Spleen (tissue), 11 donors: ENCODE data around the gene WSCD1. TPM values are rescaled to one million over a fixed set of nuclear protein-coding genes. Genes with fewer than 3 reads are reported as not detected.

Experiments used
- DNase-seq: peaks from one replicate; pipeline ENCODE4 v3.0.0-alpha.2; 2020
- H3K27ac ChIP-seq, 8 donors: fragments of 200-600 bp; sonication (generic) in 7 of 8; 1 replicate in 4 of 8; 2 replicates in 4 of 8; pipeline versions ENCODE4 v1.5.0 to v1.8.0; 2016 to 2021; ENCODE audit warnings: inconsistent platforms in 4 of 8, mild to moderate bottlenecking in 4 of 8, moderate library complexity in 1 of 8
- H3K27me3 ChIP-seq, 7 donors: fragments of 200-600 bp; sonication (generic) in 6 of 7; replicated peaks in 1 of 7; 1 replicate in 4 of 7; 2 replicates in 3 of 7; pipeline versions ENCODE4 v1.5.0 to v1.8.0; 2016 to 2021; ENCODE audit warnings: inconsistent platforms in 3 of 7, mild to moderate bottlenecking in 1 of 7
- H3K36me3 ChIP-seq, 6 donors: fragments of 200-600 bp; sonication (generic) in 5 of 6; 1 replicate in 4 of 6; 2 replicates in 2 of 6; pipeline versions ENCODE4 v1.5.0 to v1.8.0; 2016 to 2021; ENCODE audit warnings: inconsistent platforms in 2 of 6
- H3K4me1 ChIP-seq, 6 donors: fragments of 200-600 bp; sonication (generic) in 5 of 6; 1 replicate in 3 of 6; 2 replicates in 3 of 6; pipeline versions ENCODE4 v1.5.0 to v1.8.0; 2016 to 2021; ENCODE audit warnings: inconsistent platforms in 3 of 6
- H3K4me3 ChIP-seq, 8 donors: fragments of 200-600 bp; sonication (generic) in 7 of 8; 1 replicate in 4 of 8; 2 replicates in 4 of 8; pipeline versions ENCODE4 v1.5.0 to v1.8.0; 2016 to 2021; ENCODE audit warnings: inconsistent platforms in 4 of 8, mild to moderate bottlenecking in 4 of 8, moderate library complexity in 2 of 8
- H3K9me3 ChIP-seq, 8 donors: fragments of 200-600 bp; sonication (generic) in 7 of 8; 1 replicate in 4 of 8; 2 replicates in 4 of 8; pipeline versions ENCODE4 v1.5.0 to v1.8.0; 2016 to 2021; ENCODE audit warnings: inconsistent platforms in 4 of 8
- CTCF ChIP-seq, 11 experiments: fragments of 200-600 bp in 7 of 11; fragments of 450-650 bp in 4 of 11; sonication (generic) in 4 of 11; IDR thresholded peaks in 8 of 11; conservative IDR thresholded peaks in 3 of 11; 1 replicate in 7 of 11; 2 replicates in 4 of 11; pipeline versions ENCODE4 v1.4.0 to v1.8.0; 2016 to 2021; ENCODE audit warnings: antibody characterized with exemption in 11 of 11, inconsistent platforms in 4 of 11, mild to moderate bottlenecking in 1 of 11
- POLR2A ChIP-seq, 3 donors: fragments of 450-650 bp; IDR thresholded peaks; one replicate each; pipeline ENCODE4 v1.5.1; 2017; ENCODE audit warnings: antibody characterized with exemption in 3 of 3, mild to moderate bottlenecking in 1 of 3
- POLR2AphosphoS5 ChIP-seq, 3 donors: sonication (generic); formaldehyde crosslinking; IDR thresholded peaks; one replicate each; pipeline ENCODE4 v1.5.1; 2017; ENCODE audit warnings: antibody characterized with exemption in 3 of 3
- WGBS, 5 donors: extraction: QIAGEN DNeasy Blood & Tissue Kit in 3 of 5; methylation state at CpG; one replicate each; pipeline versions ENCODE4 v1.1.5 to v1.1.7; 2013 to 2018; 5-methylcytosine and 5-hydroxymethylcytosine counted together
- intact Hi-C: fragments of 100-400 bp; cut with DNase I; formaldehyde crosslinking; loops from one replicate; pipeline ENCODE4 v1.15.0; 2023; ENCODE audit warnings: low total_unique reads
- polyA plus RNA-seq, 3 donors: library from polyadenylated mRNA; stranded (reverse); fragments of 200-250 nt; gene quantifications; one replicate each; pipeline ENCODE4 v1.2.1, GENCODE V29; 2013
- total RNA-seq, 7 donors: library from RNA; depleted of rRNA in 3 of 7; stranded (reverse); fragments of >200 nt in 3 of 7; fragmentation: NEBNext Ultra II Directional in 4 of 7; extraction: Animal tissue kit (Norgen Biotek cat#: 25700) in 4 of 7; gene quantifications; one replicate each; pipeline versions ENCODE4 v1.1.0 to v1.2.1, GENCODE V29; 2016 to 2021
- donor health status: healthy with polysubstance abuse.
- donor health status: DM: no; HTN: no; CAD: no; lungs with moderate emphysema.
- donor health status: DM: no; HTN: no; CAD: no.
- donor health status: Bipolar disorder and iron deficiency.
- donor health status: healthy.
- donor health status: DM: no; HTN: no; CAD: no.
- donor health status: DM: yes; HTN: yes; CAD: no.

Gene WSCD1
- total and polyA plus RNA-seq, 10 donors = 2.4 to 84.1 (median 44.3) TPM

DNA sequence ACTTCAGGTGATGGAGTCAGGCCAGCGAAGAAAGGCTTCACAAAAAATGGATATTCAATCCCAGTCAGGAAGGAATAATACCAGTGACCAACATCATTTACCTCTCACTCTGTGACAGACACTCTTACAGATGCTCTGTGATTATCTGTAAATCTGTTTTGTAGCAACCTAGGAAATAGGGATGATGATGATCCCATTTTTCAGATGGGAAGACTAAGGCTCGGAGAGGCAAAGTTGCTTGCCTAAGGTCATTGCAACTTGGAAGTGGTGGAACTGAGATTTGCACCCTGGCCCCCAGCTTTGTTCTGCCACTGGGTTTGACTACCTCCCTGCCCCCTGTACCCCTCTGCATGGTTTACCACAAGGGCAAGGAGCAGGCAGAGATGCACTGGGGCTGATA, 14.1 kb upstream of the WSCD1 start:
- H3K27me3 ChIP-seq = peaks cover 0 to 65% (median 6%) of the 10 kb centered on the region in 7 donors
- H3K36me3 ChIP-seq = no peaks in the 10 kb centered on the region
- DNase-seq = no peak
- intact Hi-C loops = no loop called here
- TF ChIP-seq CTCF (IDR thresholded peaks at IDR 0.05 in 8 of 11, conservative IDR thresholded peaks at IDR 0.05 in 3 of 11) = no peak
- TF ChIP-seq POLR2A (IDR thresholded peaks at IDR 0.05) = no peak
- no peak for TF ChIP-seq POLR2AphosphoS5 (IDR thresholded peaks at IDR 0.05)
- WGBS, 5 donors = 76 to 90% (median 90%) methylated on average over 2 of the region's 2 CpGs
- no peaks in the 10 kb centered on the region for H3K9me3 ChIP-seq
- no peak overlapping the region for H3K4me3 ChIP-seq
- H3K4me1 ChIP-seq = no peaks in the 10 kb centered on the region
- H3K27ac ChIP-seq = no peak overlapping the region

DNA sequence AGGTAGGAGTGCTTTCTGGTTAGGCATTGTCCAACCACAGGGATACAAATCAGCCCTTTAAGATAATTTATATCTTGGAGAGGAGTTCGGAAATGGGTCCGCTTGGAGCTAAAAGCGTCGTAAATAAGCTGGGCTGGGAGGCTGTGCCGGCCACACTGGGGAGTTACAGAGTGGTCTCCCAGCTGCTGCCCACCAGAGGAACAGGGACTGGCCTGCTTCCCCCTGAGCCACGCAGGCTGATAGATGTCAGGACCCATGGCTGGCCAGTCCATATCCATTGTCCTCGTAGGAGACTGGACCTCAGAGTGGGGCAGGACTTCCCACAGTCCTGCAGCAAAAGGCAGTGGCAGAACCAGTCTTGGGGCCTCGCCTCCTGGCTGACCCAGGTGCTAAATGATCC, 12.6 kb upstream of the WSCD1 start:
- TF ChIP-seq POLR2AphosphoS5 (IDR thresholded peaks at IDR 0.05) (no peak), CTCF (IDR thresholded peaks at IDR 0.05 in 8 of 11, conservative IDR thresholded peaks at IDR 0.05 in 3 of 11) (no peak), POLR2A (IDR thresholded peaks at IDR 0.05) (no peak)
- Histone ChIP-seq H3K36me3 (no peaks in the 10 kb centered on the region), H3K27me3 (peaks cover 0 to 75% (median 6%) of the 10 kb centered on the region in 7 donors), H3K27ac (no peak overlapping the region), H3K9me3 (no peaks in the 10 kb centered on the region), H3K4me1 (no peaks in the 10 kb centered on the region), H3K4me3 (no peak overlapping the region)
- WGBS, 5 donors = 63 to 81% (median 71%) methylated on average over 5 to 8 of the region's 8 CpGs
- intact Hi-C loops = no loop called here
- DNase-seq = no peak

DNA sequence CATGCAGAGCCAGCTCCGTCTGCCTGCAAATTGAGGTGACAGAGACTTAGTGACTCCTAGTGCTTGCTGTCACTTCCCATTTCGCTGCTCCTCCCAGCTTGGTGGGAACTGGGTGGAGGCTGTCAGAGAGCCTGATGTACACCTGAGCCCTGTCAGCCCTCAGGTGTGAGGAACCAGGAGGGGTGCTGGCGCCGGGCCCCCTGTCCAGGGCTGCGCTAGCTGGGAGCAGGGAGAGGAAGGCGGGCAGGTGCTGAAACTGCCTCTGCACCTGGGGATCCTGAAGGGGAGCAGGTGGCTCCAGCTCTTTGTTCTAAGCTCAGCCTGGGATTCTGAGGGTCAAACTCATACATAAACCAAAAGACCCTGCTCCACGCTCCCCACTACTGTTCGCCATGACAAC, 10.8 kb upstream of the WSCD1 start:
- 81 to 92% (median 88%) methylated on average over 5 to 8 of the region's 8 CpGs for WGBS, 5 donors

DNA sequence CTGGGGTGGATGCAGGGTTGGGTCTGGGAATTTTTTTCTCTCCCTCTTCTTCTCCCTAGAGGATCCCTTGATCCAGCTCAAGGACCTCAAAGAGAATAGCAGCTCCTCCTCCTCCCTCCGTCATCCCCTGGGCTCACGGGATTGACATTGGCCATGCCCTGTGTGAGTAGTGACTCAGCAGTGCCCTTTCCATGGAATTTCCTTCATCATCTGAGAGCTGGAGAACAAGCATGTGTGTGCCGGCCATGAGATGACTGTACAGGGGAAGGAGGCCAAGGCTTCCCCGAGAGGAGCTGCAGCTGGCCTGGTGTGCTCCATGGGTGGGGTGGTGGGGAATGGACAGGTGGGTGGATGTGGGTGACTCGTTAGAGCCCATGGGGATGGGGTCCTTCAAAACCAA, 8.9 kb upstream of the WSCD1 start:
- DNase-seq = peak; percentile 11

More for the DNA sequence above, 10.8 kb upstream of the WSCD1 start:
- no peak for DNase-seq
- H3K9me3 ChIP-seq = no peaks in the 10 kb centered on the region
- no peaks in the 10 kb centered on the region for H3K4me1 ChIP-seq
- no peak overlapping the region for H3K4me3 ChIP-seq
- TF ChIP-seq POLR2A (IDR thresholded peaks at IDR 0.05) = no peak
- no peak for TF ChIP-seq POLR2AphosphoS5 (IDR thresholded peaks at IDR 0.05)
- TF ChIP-seq CTCF (IDR thresholded peaks at IDR 0.05 in 8 of 11, conservative IDR thresholded peaks at IDR 0.05 in 3 of 11) = no peak
- no peaks in the 10 kb centered on the region for H3K36me3 ChIP-seq
- intact Hi-C loops = no loop called here
- H3K27ac ChIP-seq = no peak overlapping the region
- peaks cover 0 to 84% (median 6%) of the 10 kb centered on the region in 7 donors for H3K27me3 ChIP-seq

More for the DNA sequence above, 8.9 kb upstream of the WSCD1 start:
- peaks cover 0 to 84% (median 6%) of the 10 kb centered on the region in 7 donors for H3K27me3 ChIP-seq
- intact Hi-C loops = no loop called here
- 75 to 79% (median 76%) methylated on average over 5 of the region's 5 CpGs for whole genome bisulfite sequencing, 5 donors
- no peaks in the 10 kb centered on the region for H3K4me1 ChIP-seq
- H3K4me3 ChIP-seq = no peak overlapping the region
- H3K36me3 ChIP-seq = no peaks in the 10 kb centered on the region
- no peaks in the 10 kb centered on the region for H3K9me3 ChIP-seq
- TF ChIP-seq POLR2AphosphoS5 (IDR thresholded peaks at IDR 0.05) = no peak
- TF ChIP-seq CTCF (IDR thresholded peaks at IDR 0.05 in 8 of 11, conservative IDR thresholded peaks at IDR 0.05 in 3 of 11) = no peak
- no peak for TF ChIP-seq POLR2A (IDR thresholded peaks at IDR 0.05)
- H3K27ac ChIP-seq = no peak overlapping the region
